RWPE2 (cell line): ENCODE data around the gene SMC3.

Source experiments
- ATAC-seq: fragments of 200-7000 bp; cut with Tn5 transposase; 3 replicates; pipeline ENCODE4 v1.9.1; 2021; ENCODE audit warnings: low read depth
- DNase-seq: peaks from one replicate; pipeline ENCODE4 v3.0.0-alpha.2; 2020; ENCODE audit warnings: low spot score
- H3K27ac ChIP-seq: fragments of 450-650 bp; 2 replicates; pipeline ENCODE4 v1.5.1; 2017; ENCODE audit warnings: mild to moderate bottlenecking; ENCODE audit not compliant: poor library complexity, severe bottlenecking
- H3K27me3 ChIP-seq: fragments of 250-450 bp; sonication (Bioruptor Pico); 2 replicates; pipeline ENCODE4 v1.5.1; 2021; ENCODE audit warnings: mild to moderate bottlenecking, moderate library complexity; ENCODE audit not compliant: insufficient read depth, poor library complexity, severe bottlenecking
- H3K36me3 ChIP-seq: fragments of 250-450 bp; sonication (Bioruptor Pico); 2 replicates; pipeline ENCODE4 v1.5.1; 2020; ENCODE audit warnings: low read depth, mild to moderate bottlenecking, moderate library complexity
- H3K4me1 ChIP-seq: fragments of 250-450 bp; sonication (Bioruptor Pico); 2 replicates; pipeline ENCODE4 v1.5.1; 2021; ENCODE audit warnings: mild to moderate bottlenecking, moderate library complexity; ENCODE audit not compliant: insufficient read depth, poor library complexity, severe bottlenecking
- H3K4me3 ChIP-seq: fragments of 250-450 bp; sonication (Bioruptor Pico); 2 replicates; pipeline ENCODE4 v1.5.1; 2021; ENCODE audit warnings: mild to moderate bottlenecking, moderate library complexity; ENCODE audit not compliant: severe bottlenecking
- H3K9me3 ChIP-seq: fragments of 250-450 bp; sonication (Bioruptor Pico); 2 replicates; pipeline ENCODE4 v1.5.1; 2021; ENCODE audit warnings: mild to moderate bottlenecking, moderate library complexity; ENCODE audit not compliant: severe bottlenecking
- CTCF ChIP-seq: fragments of 450-650 bp; IDR thresholded peaks from one replicate; pipeline ENCODE4 v1.5.1; 2017; ENCODE audit warnings: mild to moderate bottlenecking, moderate library complexity; ENCODE audit not compliant: poor library complexity, severe bottlenecking

The SMC3 gene

GRCh38 chr10:110560012-110560411 lies 7.5 kb upstream of the SMC3 start:
- Histone ChIP-seq H3K36me3 (no peaks in the 10 kb centered on the region), H3K9me3 (no peaks in the 10 kb centered on the region), H3K4me1 (no peaks in the 10 kb centered on the region), H3K27ac (no peak overlapping the region), H3K4me3 (no peak overlapping the region), H3K27me3 (no peaks in the 10 kb centered on the region)
- DNase-seq, result no peak
- no peak for ATAC-seq
- no peak for TF ChIP-seq CTCF

- Histone ChIP-seq H3K27ac (no peak overlapping the region), H3K4me1 (no peaks in the 10 kb centered on the region), H3K36me3 (no peaks in the 10 kb centered on the region), H3K27me3 (no peaks in the 10 kb centered on the region), H3K4me3 (no peak overlapping the region), H3K9me3 (no peaks in the 10 kb centered on the region)
- TF ChIP-seq CTCF, result no peak
- DNase-seq (no peak), ATAC-seq (no peak)
Observed at GRCh38 chr10:110561292-110561691, 6.2 kb upstream of the SMC3 start.

GRCh38 chr10:110562348-110562747 lies 5.1 kb upstream of the SMC3 start:
- Histone ChIP-seq H3K27ac (no peak overlapping the region), H3K36me3 (no peaks in the 10 kb centered on the region), H3K4me1 (peaks cover 6% of the 10 kb centered on the region), H3K27me3 (no peaks in the 10 kb centered on the region), H3K9me3 (no peaks in the 10 kb centered on the region), H3K4me3 (no peak overlapping the region)
- DNase-seq (no peak), ATAC-seq (no peak)
- no peak for TF ChIP-seq CTCF

- no peaks in the 10 kb centered on the region for H3K9me3 ChIP-seq
- no peak overlapping the region for H3K27ac ChIP-seq
- no peak for TF ChIP-seq CTCF
- H3K4me3 ChIP-seq, result no peak overlapping the region
- H3K27me3 ChIP-seq, result no peaks in the 10 kb centered on the region
- ATAC-seq, result no peak
- H3K36me3 ChIP-seq, result no peaks in the 10 kb centered on the region
- H3K4me1 ChIP-seq, result peaks cover 6% of the 10 kb centered on the region
- no peak for DNase-seq
Observed at GRCh38 chr10:110563132-110563531, 4.4 kb upstream of the SMC3 start.

GRCh38 chr10:110566472-110567200 lies 859 bp upstream of the SMC3 start:
- Histone ChIP-seq H3K27ac (peak overlapping the region; percentile 58), H3K27me3 (no peaks in the 10 kb centered on the region), H3K4me3 (peak overlapping the region; percentile 89), H3K4me1 (peaks cover 25% of the 10 kb centered on the region), H3K9me3 (no peaks in the 10 kb centered on the region), H3K36me3 (peaks cover 22% of the 10 kb centered on the region)
- ATAC-seq (no peak), DNase-seq (no peak)
- no peak for TF ChIP-seq CTCF
